GM11168 (cell line): ENCODE measurements around the gene TLR8.

Source experiments
- in situ Hi-C: fragments of 300-500 bp; cut with MboI; formaldehyde crosslinking; loops from one replicate; pipeline ENCODE4 v1.12.0; 2022; ENCODE audit warnings: low sequenced_read_pairs; ENCODE audit not compliant: unreplicated experiment

The TLR8 gene

GRCh38 chrX:12895866-12896265 is 10.6 kb upstream of the TLR8 start:
- in situ Hi-C loops, result no loop called here

GRCh38 chrX:12896935-12897334 is 9.5 kb upstream of the TLR8 start:
- in situ Hi-C loops, result no loop called here

- in situ Hi-C loops, result no loop called here
Observed at GRCh38 chrX:12898073-12898472, 8.3 kb upstream of the TLR8 start.

GRCh38 chrX:12899506-12899905 is 6.9 kb upstream of the TLR8 start:
- in situ Hi-C loops, result no loop called here

GRCh38 chrX:12901486-12901885 is 4.9 kb upstream of the TLR8 start:
- in situ Hi-C loops, result loop anchor here (5.0 to 25.0 kb wide), 2 partner anchors 84 to 736 kb away; no protein-coding TSS in a partner anchor

GRCh38 chrX:12903646-12904045 is 2.8 kb upstream of the TLR8 start:
- in situ Hi-C loops, result loop anchor here (5.0 to 25.0 kb wide), 2 partner anchors 86 to 734 kb away; no protein-coding TSS in a partner anchor

- in situ Hi-C loops, result loop anchor here (25.0 kb wide), 1 partner anchor 727 kb away; no protein-coding TSS in a partner anchor
Observed at GRCh38 chrX:12910423-12911121, 4.2 kb downstream of the TLR8 start.

GRCh38 chrX:12911122-12911470 is 4.7 kb downstream of the TLR8 start:
- in situ Hi-C loops, result loop anchor here (25.0 kb wide), 1 partner anchor 726 kb away; no protein-coding TSS in a partner anchor

GRCh38 chrX:12912791-12913482 is 6.5 kb downstream of the TLR8 start:
- in situ Hi-C loops, result loop anchor here (25.0 kb wide), 1 partner anchor 724 kb away; no protein-coding TSS in a partner anchor

GRCh38 chrX:12917753-12918152 is 11.3 kb downstream of the TLR8 start:
- in situ Hi-C loops, result loop anchor here (25.0 kb wide), 1 partner anchor 720 kb away; no protein-coding TSS in a partner anchor

GRCh38 chrX:12919051-12919450 is 12.6 kb downstream of the TLR8 start:
- in situ Hi-C loops, result loop anchor here (25.0 kb wide), 1 partner anchor 718 kb away; no protein-coding TSS in a partner anchor

GRCh38 chrX:12919620-12920019 is 13.2 kb downstream of the TLR8 start:
- in situ Hi-C loops, result loop anchor here (25.0 kb wide), 1 partner anchor 718 kb away; no protein-coding TSS in a partner anchor

- in situ Hi-C loops, result loop anchor here (25.0 kb wide), 1 partner anchor 716 kb away; no protein-coding TSS in a partner anchor
Observed at GRCh38 chrX:12920990-12921389, 14.6 kb downstream of the TLR8 start.

- in situ Hi-C loops, result loop anchor here (25.0 kb wide), 1 partner anchor 715 kb away; no protein-coding TSS in a partner anchor
Observed at GRCh38 chrX:12921886-12922598, 15.6 kb downstream of the TLR8 start.

GRCh38 chrX:12922599-12922919 is 16.1 kb downstream of the TLR8 start:
- in situ Hi-C loops, result loop anchor here (25.0 kb wide), 1 partner anchor 715 kb away; no protein-coding TSS in a partner anchor

GRCh38 chrX:12929701-12930100 is 23.3 kb downstream of the TLR8 start:
- in situ Hi-C loops, result no loop called here

GRCh38 chrX:12930150-12930549 is 23.7 kb downstream of the TLR8 start:
- in situ Hi-C loops, result no loop called here

- in situ Hi-C loops, result no loop called here
Observed at GRCh38 chrX:12932244-12932643, 25.8 kb downstream of the TLR8 start.

- in situ Hi-C loops, result no loop called here
Observed at GRCh38 chrX:12934850-12935249, 28.4 kb downstream of the TLR8 start.

- in situ Hi-C loops, result no loop called here
Observed at GRCh38 chrX:12936947-12937346, 30.5 kb downstream of the TLR8 start.

GRCh38 chrX:12940471-12940870 is 34.1 kb downstream of the TLR8 start:
- in situ Hi-C loops, result loop anchor here (10.0 kb wide), 1 partner anchor 554 kb away; no protein-coding TSS in a partner anchor
